CD4-positive, alpha-beta T cell treated with Interleukin-21 for 1 hour (primary cell): ENCODE data around the gene C1QC.

ENCODE experiments used
- DNase-seq: peaks from one replicate; pipeline ENCODE4 v3.0.0-alpha.2; 2020

Gene C1QC

DNA sequence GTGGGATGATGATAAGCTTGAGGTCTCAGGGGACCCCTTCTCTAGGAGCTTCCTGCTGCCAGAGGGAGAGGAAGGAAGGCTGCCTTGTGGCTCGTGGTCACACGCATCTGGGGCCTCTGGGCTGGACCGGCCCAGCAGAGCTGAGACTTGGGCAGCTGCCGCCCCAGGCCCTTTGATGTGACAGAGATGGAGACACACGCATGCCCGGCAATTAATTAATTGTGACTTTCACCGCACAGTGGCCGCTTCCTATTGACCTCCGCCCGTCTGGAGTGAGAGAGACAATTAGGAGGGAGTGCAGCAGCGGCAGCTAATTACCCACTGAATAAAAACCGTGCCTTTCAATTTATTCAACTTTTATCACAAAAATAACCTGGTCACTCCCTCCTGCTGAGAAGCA lies 23.6 kb upstream of the C1QC start:
- no peak for DNase-seq

DNA sequence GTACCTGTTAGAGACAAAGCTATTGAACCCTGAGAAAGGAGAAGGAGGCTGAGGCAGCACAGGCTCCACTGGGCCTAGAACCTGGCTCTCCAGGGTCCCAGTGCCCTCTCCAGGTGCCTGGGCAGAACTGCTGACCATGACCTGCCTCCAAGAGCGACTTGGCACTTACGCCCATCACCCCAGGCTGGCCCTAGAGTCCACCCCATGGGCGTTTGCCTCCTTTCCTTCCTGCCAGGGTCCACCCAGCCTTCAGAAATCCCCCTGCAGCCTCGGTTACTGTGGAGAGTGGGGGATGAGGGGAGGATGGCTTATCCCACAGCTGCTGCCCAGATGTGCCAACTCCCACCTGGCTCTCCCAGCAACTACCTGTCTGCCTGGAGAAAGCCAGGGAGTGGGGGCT lies 21.7 kb upstream of the C1QC start:
- DNase-seq, result no peak

GRCh38 chr1:22625262-22625925 lies 18.0 kb upstream of the C1QC start:
- no peak for DNase-seq

DNA sequence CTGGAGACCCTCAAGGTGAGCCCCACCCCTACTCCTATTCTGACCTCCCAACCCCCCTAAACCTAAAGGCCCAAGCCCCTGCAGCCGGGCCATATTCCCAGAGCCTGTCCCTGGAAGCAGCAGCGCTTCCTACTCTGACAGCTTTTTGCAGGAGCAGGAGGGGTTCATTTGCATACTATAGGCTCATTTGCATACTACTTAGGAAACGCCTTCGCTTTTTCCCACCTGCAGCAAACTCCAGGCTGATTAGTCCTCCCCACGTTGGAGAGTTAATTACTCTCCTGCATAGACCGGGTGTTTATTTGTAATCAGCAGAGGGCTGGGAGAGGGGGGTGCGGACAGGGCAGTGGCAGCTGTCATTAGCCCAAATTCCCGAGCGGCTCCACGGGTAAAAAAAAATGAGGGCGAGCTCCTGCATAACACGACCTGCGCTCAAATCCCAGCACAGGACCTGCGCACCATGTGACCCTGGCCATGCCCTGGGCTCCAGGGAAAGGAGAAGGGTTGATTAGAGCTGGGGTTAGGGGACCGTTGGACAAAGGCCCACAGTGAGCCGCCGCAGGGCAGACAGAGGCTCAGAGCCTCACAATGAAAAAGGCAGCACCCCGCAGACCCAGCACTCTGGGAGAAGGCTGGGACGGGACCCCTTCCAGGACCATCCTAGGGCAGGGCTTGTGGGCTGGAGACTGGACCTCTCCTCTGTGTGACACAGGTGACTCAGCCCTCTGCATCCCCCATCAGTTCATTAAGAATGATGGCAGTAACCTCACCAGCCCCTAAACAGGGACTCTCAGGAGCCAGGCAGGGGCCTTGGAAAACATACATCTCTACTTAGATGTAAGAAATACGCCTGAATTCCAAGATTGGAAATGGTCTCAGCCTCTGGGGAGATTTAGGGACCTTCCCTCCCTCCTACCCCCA lies 16.9 kb upstream of the C1QC start:
- DNase-seq, result no peak

GRCh38 chr1:22627331-22627730 lies 16.1 kb upstream of the C1QC start:
- DNase-seq, result no peak

- no peak for DNase-seq
Measured at GRCh38 chr1:22628698-22629444, 14.6 kb upstream of the C1QC start.

- no peak for DNase-seq
Measured at GRCh38 chr1:22629886-22630285, 13.5 kb upstream of the C1QC start.

GRCh38 chr1:22633697-22634463 lies 9.6 kb upstream of the C1QC start:
- no peak for DNase-seq

DNA sequence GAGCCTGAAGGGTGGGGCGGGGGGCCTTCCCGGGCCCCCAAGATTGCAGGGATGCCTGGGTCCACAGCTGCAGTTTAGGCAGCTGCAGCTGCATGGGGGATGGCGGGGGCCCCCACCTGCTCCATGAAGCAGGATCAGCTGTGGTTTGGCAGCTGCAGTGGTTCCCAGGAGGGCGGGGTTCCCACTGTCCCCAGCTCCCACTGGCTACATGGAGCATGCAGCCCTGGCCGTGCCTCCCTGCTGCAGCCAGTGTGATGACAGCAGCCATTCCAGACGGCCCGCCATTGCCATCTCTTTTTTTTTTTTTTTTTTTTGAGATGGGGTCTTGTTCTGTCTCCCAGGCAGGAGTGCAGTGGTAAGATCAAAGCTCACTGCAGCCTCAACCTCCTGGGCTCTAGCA lies 8.0 kb upstream of the C1QC start:
- DNase-seq, result no peak

GRCh38 chr1:22636353-22636752 lies 7.1 kb upstream of the C1QC start, which contains the start of gene C1QA:
C1QA (plus strand) TSS chr1:22636628; CDS start chr1:22637617, 989 bp downstream.
- DNase-seq, result no peak

GRCh38 chr1:22636927-22637326 lies 6.5 kb upstream of the C1QC start:
- no peak for DNase-seq

- DNase-seq, result no peak
Measured at GRCh38 chr1:22637907-22638445, 5.5 kb upstream of the C1QC start.

DNA sequence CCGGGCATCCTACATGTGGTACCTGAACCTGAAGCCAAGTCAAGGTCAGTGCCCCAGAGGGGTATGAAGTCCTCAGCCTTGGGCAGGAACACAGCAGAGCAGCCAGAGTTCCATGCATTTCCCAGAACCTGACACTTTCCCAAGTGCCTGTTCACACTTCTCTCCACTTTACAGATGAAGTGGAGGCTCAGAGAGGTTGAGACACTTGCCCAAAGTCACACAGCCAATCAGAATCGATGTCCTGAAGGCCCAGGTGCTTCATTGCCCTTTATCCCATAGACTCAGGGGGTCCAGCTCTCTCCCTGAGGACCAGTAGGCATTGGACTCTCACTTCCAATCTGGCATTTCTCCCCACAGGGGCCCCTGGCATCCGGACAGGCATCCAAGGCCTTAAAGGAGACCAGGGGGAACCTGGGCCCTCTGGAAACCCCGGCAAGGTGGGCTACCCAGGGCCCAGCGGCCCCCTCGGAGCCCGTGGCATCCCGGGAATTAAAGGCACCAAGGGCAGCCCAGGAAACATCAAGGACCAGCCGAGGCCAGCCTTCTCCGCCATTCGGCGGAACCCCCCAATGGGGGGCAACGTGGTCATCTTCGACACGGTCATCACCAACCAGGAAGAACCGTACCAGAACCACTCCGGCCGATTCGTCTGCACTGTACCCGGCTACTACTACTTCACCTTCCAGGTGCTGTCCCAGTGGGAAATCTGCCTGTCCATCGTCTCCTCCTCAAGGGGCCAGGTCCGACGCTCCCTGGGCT lies 4.8 kb upstream of the C1QC start:
- no peak for DNase-seq

DNA sequence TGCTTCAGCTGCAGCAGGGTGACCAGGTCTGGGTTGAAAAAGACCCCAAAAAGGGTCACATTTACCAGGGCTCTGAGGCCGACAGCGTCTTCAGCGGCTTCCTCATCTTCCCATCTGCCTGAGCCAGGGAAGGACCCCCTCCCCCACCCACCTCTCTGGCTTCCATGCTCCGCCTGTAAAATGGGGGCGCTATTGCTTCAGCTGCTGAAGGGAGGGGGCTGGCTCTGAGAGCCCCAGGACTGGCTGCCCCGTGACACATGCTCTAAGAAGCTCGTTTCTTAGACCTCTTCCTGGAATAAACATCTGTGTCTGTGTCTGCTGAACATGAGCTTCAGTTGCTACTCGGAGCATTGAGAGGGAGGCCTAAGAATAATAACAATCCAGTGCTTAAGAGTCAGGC lies 4.1 kb upstream of the C1QC start:
- no peak for DNase-seq

DNA sequence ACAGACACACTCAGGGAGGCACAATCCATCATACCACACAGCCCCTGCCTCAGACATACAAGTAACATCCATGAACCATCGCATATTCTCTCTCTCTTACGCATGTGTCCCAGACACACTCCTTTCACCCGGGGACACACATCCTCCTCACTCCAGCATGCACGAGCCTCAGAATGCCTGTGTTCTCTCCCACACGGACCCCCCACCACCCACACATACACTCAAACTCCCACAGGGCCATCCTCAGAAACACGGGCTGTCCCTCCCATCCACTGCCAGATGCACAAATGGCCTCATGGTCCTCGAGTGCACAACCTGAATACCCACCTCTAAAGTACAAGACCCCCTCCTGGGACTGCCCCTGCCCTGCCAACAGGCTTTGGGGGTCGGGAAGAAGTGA lies 2.2 kb upstream of the C1QC start:
- no peak for DNase-seq

GRCh38 chr1:22641906-22642636 lies 1.4 kb upstream of the C1QC start:
- DNase-seq, result peak; percentile 56

GRCh38 chr1:22643928-22644327 lies 495 bp downstream of the C1QC start:
- DNase-seq, result no peak

DNA sequence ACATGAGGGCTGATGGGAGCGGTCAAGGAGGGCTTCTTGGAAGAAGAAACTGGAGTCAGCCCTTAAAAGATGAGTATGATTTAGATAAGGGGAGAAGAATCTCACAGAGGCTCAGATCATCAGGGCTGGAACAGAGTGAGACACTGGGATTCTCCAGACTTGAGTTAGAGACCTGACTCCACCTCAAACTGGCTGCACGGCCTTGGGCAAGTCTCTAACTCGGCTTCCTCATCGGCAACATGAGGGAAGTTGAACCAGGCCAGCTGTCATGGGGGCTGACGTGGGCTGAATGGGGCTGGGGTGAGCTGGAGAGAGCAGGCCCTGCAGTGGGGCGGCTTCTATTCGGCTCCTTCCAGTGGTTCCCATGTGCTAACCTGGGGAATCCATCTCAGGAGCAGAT lies 2.5 kb downstream of the C1QC start:
- DNase-seq, result no peak

- no peak for DNase-seq
Measured at GRCh38 chr1:22646384-22646783, 3.0 kb downstream of the C1QC start.

- no peak for DNase-seq
Measured at GRCh38 chr1:22650089-22650693, 6.8 kb downstream of the C1QC start.
